GM19328 (cell line): Measurements from ENCODE around the gene MAP1LC3A.

Source experiments
- ATAC-seq: cut with Tn5 transposase; IDR thresholded peaks from one replicate; pipeline ENCODE4 v1.9.1; 2021; ENCODE audit warnings: mild to moderate bottlenecking, moderate library complexity; ENCODE audit not compliant: unreplicated experiment

The MAP1LC3A gene

DNA sequence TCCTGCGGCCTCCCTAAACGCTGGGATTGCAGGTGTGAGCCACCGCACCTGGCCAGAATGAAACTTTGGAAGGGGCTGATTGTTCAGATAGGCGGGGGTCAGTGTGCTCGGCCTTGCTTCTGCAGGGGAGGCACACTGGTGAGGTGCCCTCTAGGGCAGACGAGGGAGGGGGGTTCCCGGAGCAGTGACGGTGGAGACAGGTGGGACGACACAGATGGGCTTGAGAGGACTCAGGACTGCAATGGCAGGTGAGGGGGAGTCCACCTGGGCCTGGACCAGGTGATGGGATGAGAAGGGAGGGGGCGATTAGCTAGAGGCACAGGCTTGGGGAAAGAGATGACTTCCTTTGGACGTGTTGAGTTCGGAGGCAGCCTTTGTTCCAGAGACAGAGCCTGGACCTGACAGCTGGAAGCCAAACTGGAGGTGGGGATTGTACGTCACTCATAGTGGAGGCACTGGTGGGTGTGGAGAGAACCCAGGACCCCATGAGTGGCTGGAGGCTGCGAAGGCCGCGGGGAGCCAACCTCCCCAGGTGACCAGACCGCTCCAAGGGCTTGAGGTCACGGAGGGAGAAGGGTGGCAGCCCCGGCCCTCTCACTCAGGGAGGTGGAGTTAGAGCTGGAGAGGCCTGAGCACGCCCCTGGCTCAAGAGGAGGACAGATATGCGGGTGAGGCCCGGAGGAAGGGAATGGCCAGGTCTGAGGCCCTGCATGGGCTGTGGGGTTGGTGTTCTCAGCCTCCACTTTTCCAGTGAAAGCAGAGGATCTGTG is 10.5 kb upstream of the MAP1LC3A start:
- ATAC-seq: no peak

GRCh38 chr20:34549291-34549928 is 9.1 kb upstream of the MAP1LC3A start:
- no peak for ATAC-seq

GRCh38 chr20:34549929-34550305 is 8.6 kb upstream of the MAP1LC3A start:
- no peak for ATAC-seq

- no peak for ATAC-seq
These were observed 5.9 kb upstream of the MAP1LC3A start for GRCh38 chr20:34552569-34552968.

DNA sequence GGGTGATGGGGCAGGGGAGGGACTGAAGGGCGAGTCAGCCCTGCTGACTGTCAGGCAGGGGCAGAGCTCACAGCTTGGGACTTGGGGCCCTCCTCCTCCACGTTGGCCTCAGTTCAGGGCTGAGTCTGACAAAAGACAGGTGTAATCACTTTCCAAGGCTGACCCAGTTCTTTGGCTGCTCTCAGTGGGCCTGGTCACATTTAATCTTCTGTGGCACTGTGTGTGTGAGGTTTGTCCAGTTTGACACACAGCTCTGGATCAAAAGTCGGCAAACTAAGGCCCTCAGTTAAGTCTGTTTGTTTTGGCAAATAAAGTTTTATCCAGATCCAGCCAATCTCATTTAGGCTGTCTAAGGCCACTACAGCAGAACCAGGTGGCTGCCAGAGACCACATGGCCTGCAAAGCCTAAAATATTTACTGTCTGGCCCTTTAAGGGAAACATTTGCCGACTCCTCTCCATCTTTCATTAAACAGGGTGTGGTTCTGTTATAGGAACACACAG is 5.1 kb upstream of the MAP1LC3A start:
- ATAC-seq: no peak

- no peak for ATAC-seq
These were observed 590 bp upstream of the MAP1LC3A start for GRCh38 chr20:34557936-34558319.

DNA sequence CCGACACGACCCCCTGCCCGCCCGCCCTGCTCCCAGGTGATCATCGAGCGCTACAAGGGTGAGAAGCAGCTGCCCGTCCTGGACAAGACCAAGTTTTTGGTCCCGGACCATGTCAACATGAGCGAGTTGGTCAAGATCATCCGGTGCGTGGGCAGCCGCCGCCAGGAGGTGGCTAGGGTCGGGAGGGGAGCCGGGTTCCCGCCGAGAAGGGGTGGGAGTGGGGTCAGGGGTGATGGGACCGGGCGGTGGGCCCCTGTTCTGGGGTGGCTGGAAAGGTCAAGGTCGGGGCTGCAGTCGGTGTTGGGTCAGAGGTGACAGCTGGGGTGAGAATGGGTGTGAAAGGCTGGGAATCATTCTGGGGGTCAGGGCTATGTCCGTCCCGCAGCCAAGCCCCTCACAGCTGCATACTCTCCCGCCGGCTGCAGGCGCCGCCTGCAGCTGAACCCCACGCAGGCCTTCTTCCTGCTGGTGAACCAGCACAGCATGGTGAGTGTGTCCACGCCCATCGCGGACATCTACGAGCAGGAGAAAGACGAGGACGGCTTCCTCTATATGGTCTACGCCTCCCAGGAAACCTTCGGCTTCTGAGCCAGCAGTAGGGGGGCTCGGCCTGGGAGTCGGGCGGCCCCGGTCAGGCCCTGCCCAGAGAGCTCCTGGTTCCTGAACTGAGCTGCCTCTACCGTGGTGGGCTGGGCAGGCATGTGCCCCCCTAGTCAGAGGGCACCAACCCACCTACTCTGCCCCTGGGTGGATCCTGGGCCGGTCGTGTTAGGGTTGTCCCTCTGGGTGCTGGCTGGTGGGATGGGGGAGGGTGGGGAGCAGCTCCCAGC is 1.0 kb downstream of the MAP1LC3A start:
- ATAC-seq: no peak

DNA sequence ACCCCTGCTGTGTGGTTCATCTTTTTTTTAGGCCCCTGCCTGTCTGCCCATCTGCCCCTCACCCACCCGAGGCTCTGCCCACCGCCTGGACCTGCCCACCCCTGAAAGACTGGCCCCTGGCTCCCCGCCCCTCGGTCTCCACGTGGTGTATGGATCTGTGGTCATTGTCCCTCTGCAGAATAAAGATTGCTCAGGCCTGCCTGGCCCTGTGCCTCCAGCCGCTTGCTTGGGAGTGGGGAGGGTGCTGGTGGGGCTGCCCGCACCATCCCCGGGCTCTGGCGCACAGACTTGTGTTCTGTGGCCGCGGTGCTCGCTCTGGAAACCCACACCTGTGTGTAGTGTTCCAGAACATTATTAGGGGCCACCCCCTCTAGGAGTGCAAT is 1.6 kb downstream of the MAP1LC3A start:
- no peak for ATAC-seq

- no peak for ATAC-seq
These were observed 2.1 kb downstream of the MAP1LC3A start for GRCh38 chr20:34560614-34561013.

DNA sequence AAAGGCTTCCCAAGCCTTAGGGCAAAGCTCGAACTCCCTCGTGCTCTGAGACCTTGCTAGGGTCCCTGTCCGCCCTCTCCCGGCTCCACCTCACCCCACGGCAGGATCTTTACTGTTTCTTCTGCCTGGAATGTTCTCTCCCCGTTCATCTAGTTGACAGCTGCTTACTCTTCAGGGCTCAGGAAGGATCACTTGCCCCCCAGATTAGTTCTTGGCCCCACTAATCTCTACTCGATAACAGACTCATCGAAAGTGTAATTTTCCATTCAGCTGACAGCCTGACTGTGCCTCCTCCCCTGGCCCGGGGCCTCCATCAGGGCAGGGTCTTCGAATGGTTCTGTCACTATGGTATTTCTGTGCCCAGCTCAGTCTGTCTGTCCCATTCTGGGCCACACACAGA is 3.1 kb downstream of the MAP1LC3A start:
- ATAC-seq: no peak

- no peak for ATAC-seq
These were observed 4.1 kb downstream of the MAP1LC3A start for GRCh38 chr20:34562641-34563040.

DNA sequence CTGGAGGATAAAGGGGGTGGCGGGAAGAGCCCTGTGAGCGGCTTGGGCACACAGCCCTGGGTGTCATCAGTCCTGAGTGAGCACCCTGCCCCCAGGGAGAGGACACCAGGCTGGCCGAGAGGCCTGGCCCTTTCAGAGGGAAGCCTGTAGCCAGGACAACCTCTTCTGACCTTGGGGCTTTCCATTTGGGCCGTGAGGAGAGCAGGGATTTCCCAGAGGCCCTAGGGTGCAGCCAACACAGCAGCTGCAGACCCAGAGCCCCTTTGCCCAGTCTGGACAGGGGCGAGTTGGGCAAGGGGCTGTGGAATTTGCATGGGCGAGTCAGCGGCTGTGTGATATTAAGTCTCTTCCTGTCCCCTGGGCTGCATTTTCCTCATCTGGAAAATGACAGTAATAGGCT is 6.3 kb downstream of the MAP1LC3A start:
- no peak for ATAC-seq

- ATAC-seq: no peak
These were observed 8.7 kb downstream of the MAP1LC3A start for GRCh38 chr20:34566978-34567891.

DNA sequence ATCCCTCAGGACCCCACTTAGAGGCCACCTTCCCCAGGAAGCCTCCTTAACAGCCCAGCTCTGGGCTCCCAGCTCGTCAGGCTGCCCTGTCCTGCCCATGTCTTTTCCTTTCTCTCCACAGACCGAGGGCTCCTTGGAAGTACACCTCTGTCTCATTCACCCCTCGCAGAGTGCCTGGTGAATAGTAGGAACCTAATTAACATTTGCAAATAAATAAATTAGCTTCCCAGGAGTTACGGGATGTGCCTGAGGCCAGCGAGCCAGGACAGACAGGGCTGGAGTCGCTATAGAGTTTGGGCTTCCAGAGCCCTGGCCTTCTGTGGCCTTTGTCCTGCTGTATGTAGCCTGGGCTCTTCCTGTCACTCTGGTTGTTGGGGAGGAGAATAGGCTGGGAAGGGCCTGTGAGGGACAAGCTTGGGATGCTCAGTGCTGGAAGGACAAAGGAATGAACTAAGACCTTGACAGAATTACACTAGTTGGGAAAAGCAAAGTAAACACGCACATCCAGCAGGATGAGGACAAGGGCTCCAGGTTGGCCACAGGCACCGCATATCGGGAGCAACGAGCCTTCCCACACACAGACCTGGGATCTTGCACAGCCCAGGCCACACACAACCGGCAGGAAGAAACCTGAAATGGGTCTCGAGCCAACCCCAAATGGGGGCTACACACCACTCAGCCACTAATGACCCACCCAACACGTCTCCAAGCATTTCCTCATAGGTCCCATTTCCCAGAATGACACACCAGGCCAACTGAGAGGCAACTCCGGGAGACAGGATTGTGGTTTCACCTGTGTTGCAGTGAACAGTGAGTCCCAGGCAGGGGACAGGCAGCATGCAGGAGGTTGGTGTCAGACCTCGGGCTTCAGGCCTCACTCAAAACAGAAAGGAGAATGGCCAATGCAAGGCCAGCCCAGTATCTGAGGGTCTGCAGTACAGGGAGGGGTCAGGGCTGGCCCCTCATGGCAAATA is 9.7 kb downstream of the MAP1LC3A start:
- no peak for ATAC-seq

GRCh38 chr20:34569598-34569997 is 11.1 kb downstream of the MAP1LC3A start:
- no peak for ATAC-seq

DNA sequence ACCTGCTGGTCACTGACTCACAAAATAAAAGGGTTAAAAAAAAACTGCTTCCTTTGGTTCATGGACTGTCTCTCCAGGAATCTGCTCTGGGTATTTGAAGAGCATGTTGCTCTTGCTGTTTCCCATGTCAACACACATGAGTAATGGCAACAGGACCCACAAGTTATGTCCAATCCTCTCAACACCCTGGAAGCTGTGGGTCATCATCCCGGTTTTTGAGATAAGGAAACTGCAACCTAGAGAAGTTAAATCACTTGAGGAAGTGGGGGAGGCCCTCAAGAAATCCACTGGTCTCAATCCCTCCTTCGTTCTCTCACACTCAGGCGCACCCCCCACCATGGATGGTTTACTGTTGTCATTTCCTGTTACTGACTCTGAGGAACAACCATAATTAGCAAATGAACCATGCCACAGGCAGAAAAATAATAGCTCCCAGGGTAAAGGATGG is 12.4 kb downstream of the MAP1LC3A start:
- ATAC-seq: no peak

DNA sequence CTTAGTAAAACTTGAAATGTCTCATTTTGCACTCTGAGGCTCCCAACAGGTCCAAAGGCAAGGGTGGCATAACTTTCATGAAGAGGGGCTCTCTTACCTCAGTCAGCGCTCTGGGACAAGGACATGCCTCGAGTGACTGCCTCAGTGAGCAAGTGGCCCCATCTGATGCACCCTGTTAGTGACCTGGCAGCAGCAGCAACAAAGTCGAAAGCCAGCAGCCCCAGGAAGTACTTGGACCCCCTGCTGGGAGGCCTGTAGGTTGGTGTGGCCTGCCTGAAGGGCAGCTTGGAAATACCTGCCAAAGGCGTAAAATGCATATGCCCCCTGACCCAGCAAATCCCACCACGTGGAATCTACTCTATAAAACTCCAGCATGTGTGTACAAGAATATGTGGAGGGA is 13.2 kb downstream of the MAP1LC3A start:
- ATAC-seq: no peak

DNA sequence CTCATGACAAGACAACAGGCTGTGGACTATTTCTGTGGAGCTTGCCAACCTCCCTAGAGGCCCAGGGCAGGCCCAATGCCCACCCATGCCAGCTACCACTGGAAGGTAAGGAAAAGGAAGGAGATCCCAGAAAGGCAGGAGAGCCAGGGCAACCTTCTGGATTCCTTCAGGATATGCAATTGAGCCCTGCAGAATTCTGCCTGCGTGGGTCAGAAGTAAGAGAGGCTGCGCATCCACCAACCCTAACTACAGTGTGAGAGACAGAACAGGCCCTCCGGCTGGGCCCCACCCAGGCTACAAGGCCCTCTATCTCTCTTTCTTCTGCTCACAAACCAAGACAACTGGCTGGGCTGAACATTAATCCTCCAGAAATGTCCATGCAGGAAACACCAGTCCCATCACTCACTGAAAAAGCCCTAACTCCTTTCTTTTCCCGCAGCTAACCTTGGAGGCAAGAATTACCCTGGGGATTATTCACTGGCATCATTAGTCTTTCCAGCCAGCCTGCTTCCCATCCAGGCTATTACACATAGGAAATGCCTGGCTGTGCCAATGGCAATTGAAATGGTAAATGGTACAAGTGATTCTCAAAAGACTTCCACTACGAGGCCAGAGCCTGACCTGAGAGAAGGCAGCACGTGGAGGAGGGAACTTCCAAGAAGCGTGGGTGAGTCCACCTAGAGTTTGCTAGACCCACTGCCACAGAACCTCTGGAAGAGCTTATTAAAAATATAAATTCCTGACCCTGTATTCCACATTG is 15.2 kb downstream of the MAP1LC3A start:
- ATAC-seq: no peak

- no peak for ATAC-seq
These were observed 15.9 kb downstream of the MAP1LC3A start for GRCh38 chr20:34574426-34574825.
